GM11168 (cell line): ENCODE measurements around the gene C1QTNF12.

Experiments used
- in situ Hi-C: fragments of 300-500 bp; cut with MboI; formaldehyde crosslinking; loops from one replicate; pipeline ENCODE4 v1.12.0; 2022; ENCODE audit warnings: low sequenced_read_pairs; ENCODE audit not compliant: unreplicated experiment

The C1QTNF12 gene

DNA sequence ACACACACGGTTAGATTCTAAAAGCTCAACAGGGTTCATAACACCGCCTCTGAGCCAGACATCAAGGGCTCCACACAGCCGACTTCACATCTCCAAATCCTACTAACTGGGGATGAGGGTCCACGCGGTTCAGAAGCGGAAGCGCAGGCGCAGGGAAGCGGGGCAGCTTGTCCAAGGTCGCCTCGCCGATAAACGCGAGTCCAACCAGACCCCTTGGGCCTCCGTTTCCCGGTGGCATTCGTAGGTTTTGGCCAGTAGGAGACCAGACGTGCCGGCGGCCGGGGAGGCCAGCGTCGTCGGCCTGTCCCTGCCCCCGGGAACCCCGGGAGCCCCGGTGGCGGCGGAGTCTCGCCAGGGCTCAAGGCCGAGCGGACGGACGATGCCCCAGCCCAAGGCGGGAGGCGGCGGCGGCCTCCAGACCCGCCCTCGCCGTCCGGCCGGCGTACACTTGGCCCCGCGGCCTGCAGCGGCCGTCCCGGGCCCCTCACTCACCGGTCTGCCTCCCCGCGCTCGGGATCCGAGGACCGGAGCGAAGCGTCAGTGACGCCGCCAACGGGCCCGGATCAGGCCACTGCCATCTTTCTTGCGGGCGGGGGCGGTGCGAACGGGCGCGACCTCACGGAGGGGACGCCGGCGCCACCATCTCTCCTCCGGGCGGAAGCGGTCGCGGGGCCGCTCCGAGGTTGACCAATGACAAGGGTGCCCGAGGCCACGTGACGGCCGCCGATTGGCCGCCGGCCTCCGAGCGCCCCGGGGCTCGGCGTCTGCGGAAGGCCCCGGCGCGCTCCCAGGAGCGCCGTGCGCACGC is 14.9 kb downstream of the C1QTNF12 start, which contains the start of gene SDF4:
Gene SDF4, minus strand, starts transcription at position 602 of the 808 bp plus-strand sequence. CDS start 3,229 bp downstream, outside the sequence.
- in situ Hi-C loops: no loop called here

DNA sequence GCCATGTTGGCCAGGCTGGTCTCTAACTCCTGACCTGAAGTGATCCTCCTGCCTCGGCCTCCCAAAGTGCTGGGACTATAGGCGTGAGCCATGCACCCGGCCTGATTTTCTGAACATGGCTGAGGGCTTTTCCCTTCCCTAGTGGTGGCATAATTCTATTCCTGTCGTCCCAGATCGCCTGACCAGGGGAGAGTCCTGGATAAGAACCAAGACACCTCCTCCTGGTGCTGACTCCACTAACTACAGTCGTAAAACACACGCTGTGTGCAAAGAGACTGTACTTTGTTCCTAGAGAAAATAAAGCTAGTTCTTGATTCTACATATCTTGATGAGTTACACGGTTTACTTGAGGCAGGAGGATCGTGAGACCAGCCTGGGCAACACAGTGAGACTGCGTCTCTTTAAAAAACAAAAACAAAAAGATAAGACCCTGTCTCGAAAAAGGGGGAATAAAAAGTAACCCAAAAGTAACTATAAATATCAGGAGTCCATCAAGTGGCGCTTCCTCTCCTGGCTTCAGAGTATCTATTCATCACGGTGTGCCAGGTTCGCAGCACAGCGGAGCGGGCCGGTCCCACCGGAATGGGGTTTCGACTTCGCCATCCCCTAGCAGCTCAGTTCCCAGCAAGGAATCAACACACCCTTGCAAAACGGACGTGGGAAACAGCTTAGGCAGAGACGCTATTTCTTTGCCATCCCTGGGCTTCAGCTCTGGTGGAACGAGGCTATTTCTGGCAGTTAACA is 15.7 kb downstream of the C1QTNF12 start:
- in situ Hi-C loops: no loop called here

DNA sequence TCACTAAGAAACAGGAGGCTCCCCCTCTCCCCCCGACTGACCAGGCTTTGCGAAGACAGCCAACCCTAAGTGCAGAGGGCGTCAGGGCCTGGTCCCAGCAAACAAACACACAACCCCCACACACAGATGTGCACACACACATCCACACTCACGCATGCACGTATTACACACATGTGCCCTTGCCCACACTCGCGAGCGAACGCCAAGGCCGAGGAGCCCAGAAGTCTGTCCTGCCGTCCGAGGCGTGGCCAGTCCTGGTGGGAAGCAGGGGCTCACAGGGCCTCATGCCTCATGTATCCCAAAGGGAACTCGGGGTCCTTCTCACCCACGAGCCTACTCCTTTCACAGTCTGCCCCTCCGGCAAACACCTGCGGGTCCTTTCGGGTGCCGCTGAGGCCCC is 16.8 kb downstream of the C1QTNF12 start:
- in situ Hi-C loops: no loop called here

DNA sequence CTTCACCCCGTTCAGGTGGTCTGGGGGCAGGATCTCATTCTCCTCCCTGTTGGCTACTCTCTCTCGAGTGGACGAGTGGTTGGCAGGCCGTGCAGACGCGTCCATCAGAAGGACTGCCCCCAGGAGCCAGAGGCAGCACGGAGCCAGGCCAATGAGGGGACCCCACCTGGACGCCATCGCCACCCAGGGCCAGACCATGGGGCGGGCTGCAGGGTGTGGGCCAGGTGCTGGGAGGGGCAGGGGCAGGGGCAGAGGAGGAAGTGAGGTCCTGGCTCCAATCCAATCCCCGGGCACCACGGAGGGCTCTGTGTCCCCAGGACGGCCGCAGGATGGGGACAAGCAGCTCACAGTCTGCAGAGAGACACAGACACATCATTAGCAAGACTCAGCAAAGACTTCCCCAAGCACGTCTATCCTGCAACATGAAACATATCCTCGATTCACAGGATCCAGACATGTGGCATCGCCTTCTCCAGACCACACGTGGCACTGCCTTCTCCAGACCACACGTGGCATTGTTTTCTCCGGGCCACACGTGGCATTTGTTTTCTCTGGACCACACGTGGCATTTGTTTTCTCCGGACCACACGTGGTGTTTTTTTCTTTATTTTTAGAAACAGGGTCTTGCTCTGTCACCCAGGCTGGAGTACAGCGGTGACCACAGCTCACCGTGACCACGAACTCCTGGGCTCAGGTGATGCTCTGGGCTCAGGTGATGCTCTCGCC is 17.8 kb downstream of the C1QTNF12 start:
- in situ Hi-C loops: no loop called here

DNA sequence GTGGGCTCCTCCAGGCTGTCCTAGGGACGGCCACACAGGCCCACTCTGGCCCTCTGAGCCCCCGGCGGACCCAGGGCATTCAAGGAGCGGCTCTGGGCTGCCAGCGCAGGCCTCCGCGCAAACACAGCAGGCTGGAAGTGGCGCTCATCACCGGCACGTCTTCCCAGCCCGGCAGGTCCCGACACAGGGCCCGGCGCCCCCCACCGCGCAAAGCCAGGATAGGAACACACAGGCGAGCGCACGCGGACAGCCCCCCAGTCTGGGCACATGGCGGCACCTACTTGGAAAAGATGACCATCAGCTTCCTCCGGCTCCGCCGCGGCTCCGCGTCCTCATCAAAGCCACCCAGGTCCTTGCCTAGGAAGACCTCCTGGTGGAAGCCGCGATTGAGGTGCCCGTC is 18.3 kb downstream of the C1QTNF12 start:
- in situ Hi-C loops: no loop called here

DNA sequence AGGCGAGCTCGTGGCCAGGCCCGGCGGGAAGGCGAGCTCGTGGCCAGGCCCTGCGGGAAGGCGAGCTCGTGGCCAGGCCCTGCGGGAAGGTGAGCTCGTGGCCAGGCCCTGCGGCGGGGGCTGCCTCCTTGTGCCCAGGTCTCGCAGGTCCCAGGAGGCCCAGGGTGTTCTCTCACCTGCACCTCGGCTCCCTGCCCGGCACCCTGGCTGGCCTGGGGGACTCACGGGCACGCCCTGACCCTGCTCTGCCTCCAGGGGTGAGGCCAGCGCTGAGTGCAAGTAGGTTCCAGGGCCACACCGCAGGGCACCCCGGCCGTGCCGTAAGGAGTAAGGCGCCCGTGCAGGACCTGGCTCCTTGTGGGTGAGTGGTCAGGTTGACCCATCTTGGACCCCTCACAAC is 19.1 kb downstream of the C1QTNF12 start:
- in situ Hi-C loops: no loop called here

DNA sequence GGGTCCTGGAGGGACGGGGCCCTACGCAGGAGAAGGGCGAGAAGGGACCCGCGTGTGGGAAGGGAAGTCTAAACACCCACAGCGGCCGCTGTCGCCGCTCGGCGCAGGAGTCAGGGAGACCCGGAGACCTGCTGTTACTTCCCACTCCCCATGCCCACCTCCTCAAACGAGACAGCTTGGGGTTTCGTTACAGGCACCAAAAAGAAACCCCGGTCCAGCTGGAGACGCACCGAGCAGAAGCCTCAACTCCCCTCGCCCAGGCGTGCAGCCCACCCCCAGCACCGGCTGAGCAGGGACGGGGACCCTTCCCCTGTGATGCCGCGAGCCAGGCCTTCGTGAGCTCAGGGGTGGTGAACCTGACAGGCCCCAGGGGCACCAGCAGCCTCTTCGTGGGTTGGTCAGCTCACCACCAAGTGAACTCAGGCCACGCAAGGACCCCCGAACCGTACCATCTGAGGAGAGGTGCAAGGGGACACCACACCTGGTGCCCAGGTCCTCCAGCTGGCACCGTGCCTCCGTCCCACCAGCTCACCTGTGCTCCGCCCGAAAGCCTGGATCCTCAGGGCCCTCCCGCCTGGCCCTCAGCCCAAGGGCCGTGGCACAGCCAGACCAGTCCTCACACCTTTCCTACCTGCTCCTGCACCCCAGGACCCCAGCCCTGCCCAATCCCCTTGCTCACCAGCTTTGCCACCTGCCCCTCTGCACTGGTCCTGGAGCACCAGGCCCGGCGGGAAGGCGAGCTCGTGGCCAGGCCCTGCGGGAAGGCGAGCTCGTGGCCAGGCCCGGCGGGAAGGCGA is 19.8 kb downstream of the C1QTNF12 start:
- in situ Hi-C loops: no loop called here

DNA sequence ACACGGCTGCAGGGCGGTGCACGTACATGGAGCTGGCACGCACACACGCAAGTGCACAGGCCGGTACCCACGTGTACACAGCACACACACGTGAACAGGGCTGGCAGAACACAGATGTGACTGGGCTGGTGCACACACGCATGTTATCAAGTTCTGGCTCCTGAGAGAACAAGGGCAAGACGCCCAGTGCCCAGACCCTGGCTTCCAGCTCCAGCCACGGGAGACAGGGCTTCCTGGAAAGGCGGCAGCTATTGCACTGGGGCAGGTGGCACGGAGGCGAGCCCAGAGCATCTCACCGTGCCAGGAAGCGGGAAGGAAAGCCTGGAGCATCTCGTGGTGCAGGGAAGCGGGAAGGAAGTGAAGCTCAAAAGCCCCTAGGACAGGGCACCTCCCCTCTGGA is 20.6 kb downstream of the C1QTNF12 start:
- in situ Hi-C loops: no loop called here

DNA sequence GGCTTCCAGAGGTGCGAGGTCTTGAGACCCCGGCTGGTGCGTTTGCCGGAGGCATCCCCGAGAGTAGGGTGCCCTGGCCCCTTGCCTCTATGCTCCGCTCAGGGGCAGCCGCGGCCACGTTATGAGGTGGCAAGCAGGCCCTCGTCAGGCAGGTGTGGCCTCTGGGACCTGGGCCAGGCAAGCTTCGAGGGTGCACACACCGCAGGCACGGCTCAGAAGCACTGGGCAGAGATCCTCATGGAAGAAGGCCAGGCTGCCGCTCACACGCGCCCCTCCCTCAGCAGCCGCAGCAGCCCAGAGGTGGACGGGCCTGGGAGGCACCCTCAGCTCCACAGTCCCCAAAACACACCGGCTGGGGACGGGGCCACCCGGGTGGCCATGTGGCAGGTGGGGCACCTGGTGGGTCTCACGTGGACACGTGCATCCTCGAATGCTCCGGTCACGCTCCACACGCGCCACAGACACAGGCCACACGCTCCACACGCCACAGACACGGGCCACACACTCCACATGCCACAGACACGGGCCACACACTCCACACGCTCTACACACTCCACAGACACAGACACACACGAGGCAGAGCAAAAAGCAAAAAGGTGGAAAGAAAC is 21.2 kb downstream of the C1QTNF12 start:
- in situ Hi-C loops: no loop called here

DNA sequence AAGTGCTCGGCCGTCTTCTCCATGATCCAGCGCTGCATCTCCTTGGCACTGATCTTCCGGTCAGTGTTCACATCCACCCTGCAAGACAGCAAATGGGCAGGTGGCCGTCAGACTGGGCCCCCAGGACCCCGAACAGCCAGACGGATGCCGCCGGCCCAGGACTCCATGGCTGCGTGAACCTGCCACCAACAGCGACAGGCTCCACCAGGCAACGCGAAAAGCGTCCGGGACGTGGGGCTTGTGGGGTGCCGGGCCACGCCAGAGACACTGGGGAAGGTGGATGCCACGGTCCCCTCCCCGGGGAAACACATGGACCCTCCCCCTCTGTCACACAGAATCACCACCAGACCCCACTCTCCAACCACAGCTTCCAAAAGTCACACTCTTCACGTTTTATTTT is 22.6 kb downstream of the C1QTNF12 start:
- in situ Hi-C loops: no loop called here

DNA sequence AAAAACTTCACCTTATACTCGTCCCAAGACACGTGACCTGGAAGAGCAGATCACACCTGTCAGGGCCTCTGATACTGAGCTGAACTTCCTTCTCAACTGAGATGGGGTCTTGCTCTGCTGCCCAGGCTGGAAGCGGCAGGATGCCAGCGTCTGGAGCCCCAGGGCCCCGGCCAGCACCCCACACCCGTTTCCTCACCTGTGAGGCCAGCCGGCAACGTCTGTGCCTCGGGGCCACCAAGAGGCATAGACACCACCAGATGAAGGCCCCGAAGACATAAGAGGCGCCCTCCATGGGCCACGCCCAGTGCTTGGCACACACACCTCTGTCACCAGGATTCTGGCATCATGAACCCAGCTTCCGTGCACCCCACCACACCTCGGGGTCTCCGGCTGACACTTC is 23.2 kb downstream of the C1QTNF12 start:
- in situ Hi-C loops: no loop called here

DNA sequence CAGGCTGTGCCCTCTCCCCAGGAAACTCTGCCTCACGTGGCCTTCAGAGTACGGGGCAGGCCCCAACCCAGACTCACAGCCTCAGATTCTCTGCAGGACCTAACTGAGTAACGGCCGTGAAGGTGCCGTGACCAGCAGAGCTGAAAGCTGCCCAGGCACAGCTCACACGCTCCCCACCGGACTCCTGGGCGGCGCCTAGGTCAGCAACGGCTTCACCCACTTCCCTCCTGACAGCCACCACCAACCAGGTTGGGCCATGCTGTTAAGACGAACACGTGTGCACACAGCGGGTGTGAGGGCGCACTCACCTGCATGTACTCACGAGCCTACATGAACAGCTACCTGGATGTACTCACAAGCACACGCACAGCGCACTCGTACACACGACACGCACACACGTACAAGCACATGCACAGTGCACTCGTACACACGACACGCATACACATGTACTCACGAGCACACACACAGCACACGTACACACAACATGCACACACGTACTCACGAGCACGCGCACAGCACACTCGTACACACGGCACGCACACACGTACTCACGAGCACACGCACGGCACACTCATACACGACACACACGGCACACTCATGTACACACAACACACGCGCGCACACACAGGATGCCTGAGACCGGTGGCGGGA is 23.8 kb downstream of the C1QTNF12 start:
- in situ Hi-C loops: no loop called here

DNA sequence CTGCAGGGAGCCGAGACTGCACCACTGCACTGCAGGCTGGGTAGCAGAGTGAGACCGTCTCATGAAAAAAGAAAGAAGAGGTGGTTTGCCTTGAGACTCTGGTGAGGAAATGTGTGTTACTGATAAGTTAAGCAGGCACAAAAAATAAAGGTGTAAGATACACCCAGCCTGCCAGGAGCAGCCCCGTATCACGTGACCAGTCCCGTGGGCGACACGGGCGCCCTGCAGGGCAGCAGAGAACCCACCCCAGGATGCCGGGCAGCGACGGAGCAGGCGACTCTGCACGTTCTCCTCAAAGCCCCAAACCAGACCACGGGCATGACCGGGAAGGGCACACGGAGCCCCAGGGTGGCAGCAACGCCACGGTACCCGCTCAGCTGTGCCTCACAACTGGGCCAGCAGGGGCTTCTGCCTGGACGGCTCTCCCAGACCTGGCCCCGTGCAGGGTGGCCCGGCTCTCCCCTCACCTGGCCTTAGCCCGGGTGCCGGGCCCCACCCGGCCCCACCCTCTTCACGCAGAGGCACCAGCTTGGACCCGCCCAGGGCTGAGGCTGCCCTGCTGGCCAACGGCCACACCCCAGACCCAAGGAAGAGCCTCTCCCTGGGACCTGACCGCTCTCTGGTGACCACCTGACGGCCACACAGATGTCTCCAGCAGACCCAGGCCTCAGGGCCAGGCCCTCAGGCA is 24.5 kb downstream of the C1QTNF12 start:
- in situ Hi-C loops: no loop called here

DNA sequence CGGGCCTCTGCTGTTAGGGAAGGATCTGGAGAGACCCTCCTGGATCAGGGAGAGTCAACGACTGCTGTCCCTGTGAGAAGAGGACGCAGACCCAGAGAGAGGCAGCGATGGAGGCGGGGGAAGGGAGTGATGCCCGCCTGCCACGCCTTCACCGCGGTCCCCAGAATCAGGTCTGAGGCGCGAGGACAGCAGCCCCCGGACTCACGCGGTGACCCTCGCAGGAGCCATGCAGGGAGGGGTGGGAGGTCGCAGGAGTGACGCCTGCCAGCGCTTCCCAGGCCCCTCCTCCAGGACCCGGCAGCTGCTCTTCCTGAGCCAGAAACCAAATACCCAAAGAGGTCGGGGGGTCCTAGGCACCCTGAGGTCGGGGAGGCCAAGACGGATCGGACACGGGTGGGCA is 26.3 kb downstream of the C1QTNF12 start:
- in situ Hi-C loops: no loop called here

DNA sequence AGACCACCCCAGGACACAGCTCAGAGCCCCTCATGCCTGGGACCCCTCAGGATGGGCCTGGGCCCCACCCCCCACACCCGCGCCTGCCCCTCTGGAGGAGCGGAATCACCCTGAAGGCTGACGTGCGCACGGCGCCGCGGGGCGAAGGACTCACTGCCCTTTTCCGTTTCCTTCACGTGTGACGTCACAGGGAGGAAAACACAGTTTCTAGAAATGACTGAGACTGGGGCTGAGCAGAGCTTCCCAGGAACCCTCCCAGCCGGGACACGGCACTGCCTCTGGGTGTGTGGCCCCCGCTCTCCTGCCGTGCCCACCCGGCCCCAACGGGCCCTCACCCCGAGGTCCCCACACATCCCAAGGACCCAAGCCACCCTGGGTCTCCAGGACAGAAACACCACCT is 27.2 kb downstream of the C1QTNF12 start:
- in situ Hi-C loops: no loop called here

DNA sequence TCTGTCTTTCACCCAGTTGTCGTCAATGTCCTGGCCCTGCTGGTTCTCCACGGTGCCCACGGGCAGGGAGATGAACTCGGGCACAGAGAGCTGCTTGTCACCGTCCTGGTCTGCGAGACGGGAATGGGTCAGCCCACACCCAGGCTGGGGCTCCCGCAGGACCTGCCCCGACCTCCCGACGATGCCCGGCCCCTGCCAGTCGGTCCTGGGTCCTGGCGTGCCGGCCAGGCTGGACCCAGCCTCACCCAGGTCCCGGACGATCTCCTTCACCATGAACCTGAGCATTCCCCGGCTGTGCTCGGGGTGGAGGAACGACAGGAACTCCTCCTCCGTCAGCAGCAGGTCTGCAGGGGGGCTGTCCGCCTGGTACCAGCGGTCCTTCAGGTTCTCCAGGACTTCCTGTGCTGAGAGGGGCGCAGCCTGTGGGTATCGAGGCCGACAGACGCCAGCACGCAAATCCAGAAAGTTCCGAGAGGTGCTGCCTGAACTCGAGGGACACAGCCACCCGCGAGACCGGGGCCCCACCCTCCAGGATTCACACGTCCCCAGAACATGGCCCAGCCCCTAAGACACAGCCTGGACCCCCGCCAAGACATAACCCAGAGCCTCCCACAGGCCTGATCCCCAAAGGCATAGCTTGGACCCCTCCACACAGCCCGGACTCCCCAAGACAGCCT is 27.9 kb downstream of the C1QTNF12 start:
- in situ Hi-C loops: no loop called here

DNA sequence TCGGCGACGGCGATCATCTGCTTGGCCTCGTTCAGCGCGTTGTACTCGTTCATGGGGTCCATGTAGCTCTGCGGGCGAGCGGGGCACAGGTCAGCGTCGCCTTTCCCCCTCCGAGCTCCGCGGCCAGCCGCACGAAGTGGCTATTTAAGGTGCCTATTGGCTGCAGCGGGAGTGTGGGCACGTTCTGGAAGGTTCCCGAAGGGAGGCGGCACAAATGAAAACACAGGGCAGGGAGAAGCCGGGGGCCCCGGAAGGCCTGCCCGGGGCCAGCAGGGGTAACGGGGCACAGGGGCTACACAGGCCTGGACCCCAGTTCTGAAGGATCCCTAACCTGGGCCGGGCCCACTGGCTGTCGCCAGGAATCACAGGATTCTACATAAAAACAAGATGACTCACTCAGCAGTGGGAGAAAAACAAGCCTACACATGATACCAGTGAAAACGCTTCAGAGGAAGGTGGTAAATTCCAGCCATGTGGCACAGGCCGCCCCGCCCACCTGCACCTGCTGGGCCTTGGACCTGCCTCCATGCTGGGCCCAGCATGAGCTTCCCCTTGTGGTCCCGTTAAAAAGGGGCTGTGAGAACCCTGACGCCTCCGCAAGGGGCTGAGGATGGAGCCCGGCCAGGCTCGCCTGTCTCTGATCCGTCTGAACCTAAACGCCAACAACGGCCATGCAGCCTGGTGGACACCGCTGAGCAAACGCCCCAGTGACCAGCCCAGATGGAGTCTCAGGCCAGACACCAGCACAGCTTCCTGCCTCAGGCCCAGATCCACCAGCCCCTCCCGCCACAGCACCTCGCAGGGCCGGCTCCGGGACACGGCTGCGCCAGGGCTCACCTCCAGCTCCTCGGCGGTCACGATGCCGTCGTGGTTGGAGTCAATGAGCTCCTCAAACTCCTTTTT is 28.6 kb downstream of the C1QTNF12 start:
- in situ Hi-C loops: no loop called here
